SK-N-MC (cell line): ENCODE results near the gene SLC9A1.

Source experiments
- EZH2 ChIP-seq: fragments of 200-600 bp; sonication (generic); IDR thresholded peaks from one replicate; pipeline ENCODE4 v1.6.1; 2017; ENCODE audit warnings: antibody characterized with exemption
- FOXP2 ChIP-seq: optimal IDR thresholded peaks from 2 replicates; pipeline ENCODE3; 2011; ENCODE audit warnings: mild to moderate bottlenecking, moderate library complexity; ENCODE audit not compliant: insufficient read depth; ENCODE audit errors: extremely low read length, control extremely low read depth
- POLR2AphosphoS5 ChIP-seq: IDR thresholded peaks from 2 replicates; pipeline ENCODE4 v1.6.1; 2012; ENCODE audit warnings: mild to moderate bottlenecking, low read depth, low read length, borderline replicate concordance

GRCh38 chr1:27153549-27153886 is 1.4 kb downstream of the SLC9A1 start:
- no peak for TF ChIP-seq EZH2
- no peak for TF ChIP-seq POLR2AphosphoS5
- no peak for TF ChIP-seq FOXP2
